HG02642 (cell line): ENCODE results near the gene RSPH6A.
"Not testable (repeated sequence)": the region's sequence is repeated elsewhere in the genome, so short reads cannot be mapped to it uniquely, and the experiment has no call there.

Experiments
- ATAC-seq: cut with Tn5 transposase; IDR thresholded peaks from one replicate; pipeline ENCODE4 v1.9.1; 2021; ENCODE audit warnings: mild to moderate bottlenecking; ENCODE audit not compliant: unreplicated experiment, poor library complexity

RSPH6A gene

DNA sequence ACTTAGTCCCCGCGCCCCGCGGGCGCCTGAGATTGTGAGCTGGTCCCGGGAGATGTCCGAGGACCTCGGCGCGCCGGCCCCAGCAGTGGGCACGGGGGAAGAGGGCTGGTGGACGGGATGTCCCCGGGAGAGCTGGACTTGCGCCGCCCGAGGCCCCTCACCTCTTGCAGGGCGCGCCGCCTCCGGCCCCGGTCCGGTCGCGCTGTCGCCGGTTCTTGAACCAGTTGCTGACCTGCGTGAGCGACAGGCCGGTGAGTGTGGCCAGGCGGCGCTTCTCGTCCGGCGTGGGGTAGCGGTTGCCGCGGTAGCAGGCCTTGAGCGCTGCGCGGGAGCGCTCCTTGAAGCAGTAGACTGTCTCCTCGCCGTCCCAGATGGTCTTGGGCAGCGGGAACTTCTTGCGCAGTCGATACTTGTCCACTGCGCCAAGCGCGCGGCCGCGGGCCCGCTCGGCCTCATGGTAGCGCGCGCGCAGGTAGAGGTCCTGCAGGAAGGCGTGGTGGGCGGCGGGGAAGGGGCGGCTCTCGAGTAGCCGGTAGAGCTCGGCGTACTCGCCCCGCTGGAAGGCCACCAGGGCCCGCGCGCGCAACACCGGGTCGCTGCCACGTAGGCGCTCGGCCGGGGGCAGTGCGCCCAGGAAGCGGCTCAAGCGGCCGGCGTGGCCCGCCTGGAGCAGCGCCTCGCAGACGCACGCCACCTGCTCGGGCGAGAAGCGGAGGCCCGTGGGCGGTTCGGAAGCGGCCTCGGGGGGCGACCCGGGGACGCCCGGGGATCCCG lies 47.0 kb downstream of the RSPH6A start:
- ATAC-seq: no peak

DNA sequence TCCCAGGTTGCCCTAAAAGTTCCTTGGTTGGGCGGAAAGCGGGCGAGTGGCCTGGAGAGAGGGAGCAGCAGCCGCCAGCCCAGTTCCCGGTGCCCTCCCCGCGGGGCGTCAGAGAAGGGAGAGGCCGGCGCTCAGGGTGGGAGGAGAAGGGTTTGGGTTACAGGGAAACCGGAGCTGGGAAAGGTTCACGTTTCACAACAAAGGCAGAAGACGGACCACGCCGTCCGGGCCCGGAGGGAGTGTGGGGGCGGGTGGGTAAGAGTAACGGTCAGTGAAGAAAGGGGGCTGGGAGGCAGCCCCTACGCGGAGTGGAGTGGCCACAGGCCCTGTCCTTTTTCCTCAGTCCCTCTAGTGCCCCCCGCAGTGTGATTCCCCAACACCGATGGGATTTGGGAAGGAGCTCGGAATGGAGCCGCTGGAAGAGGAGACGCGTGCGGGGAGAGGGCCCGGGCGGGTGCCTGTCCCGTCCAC lies 47.7 kb downstream of the RSPH6A start:
- no peak for ATAC-seq

DNA sequence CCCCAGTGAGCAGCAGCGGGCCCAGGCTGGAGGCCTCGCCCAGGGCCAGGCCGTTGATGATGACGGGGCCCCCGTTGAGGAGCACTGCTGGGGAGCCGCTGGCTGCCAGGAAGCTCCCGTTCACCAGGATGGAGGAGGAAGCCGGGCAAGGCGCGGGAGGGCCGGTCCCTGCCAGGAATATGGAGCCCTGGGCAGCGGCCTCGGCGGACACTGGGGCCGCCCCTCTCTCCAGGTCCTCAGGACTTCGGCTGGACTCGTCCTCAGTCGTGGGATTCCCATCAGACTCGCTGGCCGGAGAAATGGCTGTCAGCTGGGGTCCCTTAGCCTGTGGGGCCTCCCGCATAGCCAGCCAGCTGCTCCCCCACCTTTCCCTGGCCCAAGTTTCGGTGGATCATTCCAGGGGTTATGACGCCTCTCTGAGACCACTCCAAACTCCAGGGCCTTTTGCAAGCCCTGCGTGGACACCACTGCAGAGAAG lies 48.2 kb downstream of the RSPH6A start:
- ATAC-seq: no peak

DNA sequence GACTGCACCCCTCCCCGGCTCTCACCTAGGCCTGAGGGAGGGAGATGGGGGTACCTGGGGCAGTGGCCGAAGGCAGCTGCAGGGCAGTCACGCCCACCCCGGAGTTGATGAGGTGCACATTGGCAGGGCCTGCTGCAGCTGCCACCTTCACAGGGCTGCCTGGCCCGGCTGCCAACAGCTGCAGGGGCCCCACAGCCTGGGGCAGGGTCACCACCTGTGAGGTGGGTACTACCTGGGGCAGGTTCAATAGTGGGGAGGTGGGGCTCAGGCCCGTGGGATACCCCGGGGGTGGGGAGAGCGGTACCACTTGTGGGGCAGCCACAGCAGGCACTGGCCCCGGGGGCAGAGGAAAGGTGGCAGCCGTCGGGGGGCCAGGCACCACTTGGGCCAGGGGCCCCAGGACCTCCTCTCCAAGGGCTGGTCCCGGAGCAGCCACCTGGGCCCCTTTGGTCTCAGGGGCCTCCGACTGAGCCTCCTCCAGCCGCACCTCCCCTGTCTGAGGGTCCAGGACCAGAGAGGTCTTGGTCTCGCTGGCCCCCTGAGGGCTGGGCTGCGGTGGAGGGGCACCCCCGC lies 48.7 kb downstream of the RSPH6A start:
- ATAC-seq: no peak

DNA sequence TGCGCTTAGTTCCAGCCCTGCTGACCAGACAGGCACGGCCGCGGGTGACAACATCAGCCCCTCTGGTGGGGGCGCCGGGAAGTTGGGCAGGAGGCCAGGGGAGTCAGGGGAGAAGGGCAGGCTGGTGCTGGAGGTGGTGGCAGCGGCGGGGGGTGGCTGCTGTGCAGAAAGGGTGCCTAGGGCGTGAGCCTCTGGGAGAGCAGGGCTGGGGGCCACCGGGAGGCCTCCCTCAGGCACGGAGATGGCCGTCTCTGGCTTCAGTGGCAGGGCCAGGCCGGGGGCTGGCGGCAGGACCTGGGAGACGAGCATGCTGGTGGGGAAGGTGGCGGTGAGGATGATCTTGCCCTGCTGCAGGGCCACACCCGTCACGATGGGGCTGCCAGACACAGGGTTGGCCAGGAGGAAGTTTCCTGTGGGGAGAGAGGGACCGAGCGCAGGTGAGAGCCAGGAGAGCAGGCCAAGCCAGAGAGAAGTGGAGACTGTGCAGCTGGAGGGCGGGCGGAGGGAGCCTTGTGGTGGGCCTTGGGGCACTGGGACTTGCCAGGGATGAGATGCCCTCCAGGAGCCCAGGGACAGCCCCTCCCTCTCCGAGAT lies 49.3 kb downstream of the RSPH6A start:
- no peak for ATAC-seq

DNA sequence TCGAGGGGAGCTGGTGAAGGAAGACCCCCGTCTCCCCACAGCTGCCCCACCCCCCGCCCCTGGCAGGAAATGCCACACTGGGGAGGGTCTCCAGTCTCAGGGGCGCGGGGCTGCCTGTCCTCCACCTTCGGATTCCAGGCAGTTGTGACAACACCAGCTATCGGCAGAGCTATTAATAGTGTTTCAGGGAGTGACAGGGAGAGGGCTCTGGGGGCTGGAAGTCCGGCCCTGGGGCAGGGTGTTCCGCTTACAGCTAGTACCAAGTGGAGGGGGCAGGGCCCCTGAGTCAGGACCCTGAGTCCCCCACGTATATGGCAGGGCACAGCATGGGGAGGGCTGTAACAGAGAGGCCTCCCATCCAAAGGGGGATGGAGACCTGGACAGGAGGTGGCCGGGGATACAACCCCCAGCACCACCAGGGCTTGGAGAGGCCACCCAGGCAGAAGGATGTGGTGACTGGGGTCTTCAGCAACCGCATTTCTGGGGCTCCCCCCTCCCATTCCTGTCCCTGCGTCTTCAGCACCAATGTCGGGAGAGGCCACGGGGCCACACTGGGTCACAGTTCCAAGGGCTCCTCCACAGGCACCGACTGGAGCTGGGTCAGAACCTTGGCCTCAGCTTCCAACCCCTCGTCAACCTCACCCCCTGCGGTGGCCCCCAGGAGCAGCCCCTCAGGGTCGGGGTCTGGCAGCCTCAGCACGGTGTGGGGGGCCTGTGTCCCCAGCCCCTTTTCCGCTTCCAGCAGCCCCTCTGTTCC lies 50.0 kb downstream of the RSPH6A start:
- ATAC-seq: no peak

DNA sequence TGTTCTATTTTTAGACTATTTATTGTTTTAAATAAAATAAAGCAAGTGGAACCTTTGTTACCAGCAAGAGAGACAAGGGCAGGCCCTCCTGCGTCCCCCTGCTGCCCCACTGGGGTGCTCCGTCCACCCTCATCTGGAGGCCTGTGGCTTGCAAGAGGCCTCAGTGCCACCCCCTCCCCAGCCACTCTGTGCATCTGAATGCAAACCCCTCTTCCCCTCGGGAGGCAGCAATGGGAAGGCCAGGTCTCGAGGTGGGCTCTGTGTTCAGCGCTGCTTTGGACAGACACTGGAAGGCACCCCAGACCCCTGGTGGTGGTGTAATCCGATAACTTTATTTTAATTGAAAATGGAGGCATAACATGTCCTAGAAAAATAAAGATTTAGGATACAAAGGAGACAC lies 50.6 kb downstream of the RSPH6A start:
- no peak for ATAC-seq

DNA sequence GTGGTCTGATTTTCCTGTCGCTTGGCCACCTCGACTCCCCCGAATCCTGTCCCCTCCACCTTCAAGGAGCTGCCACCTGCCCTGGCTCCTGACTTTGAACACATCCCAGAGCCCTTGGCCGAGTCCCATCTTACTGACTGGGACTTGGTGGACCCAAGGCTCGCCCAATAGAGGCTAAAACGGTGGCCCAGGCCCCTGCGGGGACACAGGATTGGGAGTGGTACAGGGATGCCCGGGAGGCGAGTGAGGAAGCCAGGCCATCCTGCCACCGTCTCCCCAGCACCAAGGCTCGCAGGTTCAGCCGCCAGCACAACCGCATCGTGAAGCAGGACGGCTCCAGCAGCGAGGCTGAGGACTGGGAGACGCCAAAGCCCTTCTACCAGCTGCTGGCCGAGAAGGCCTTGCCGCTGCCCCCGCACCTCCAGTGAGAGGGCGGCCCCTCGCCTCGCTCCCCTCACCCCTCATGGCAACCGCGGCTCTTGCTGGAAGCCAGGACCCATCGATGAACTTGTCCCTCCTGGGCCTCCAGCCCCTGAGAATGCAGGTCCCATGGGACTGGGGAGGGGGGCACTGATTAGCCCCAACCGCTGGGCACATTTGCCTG lies 51.3 kb downstream of the RSPH6A start:
- no peak for ATAC-seq

DNA sequence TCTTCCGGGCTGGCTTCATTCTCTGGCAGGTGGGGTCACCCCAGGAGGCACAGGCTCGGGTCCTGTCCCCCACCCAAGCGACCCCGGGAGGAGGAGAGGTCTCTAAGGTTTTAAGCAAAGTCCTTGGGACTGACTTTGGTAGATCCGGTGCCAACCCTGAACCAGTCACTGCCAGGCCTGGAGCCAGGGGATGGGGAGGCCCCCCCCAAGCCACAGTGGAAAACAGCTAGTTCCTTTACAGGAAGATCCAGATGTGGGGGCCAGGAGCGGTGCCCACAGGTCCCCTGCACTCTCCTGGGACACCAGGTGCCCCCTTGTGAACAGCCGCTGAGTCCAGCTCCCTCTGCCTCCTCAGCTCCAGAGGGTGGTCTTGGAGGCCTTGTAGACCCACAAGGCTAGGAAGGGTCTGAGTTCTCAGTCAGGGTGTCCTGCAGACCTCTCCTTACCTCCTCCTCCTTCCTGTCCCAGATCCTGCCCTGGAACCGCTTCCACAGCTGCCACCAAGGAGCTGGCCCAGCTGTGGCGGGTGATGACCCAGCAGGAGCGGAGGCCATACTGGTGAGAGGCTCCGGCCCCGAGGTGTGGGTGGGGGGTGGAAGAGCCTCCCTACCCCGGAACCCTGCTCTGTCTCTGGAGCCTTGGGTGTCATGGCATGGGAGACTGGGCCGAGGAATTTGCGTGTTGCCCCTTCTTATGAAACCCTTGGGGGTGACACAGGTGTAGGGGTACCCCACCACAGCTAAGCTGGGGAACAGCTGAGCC lies 52.1 kb downstream of the RSPH6A start:
- ATAC-seq: no peak

DNA sequence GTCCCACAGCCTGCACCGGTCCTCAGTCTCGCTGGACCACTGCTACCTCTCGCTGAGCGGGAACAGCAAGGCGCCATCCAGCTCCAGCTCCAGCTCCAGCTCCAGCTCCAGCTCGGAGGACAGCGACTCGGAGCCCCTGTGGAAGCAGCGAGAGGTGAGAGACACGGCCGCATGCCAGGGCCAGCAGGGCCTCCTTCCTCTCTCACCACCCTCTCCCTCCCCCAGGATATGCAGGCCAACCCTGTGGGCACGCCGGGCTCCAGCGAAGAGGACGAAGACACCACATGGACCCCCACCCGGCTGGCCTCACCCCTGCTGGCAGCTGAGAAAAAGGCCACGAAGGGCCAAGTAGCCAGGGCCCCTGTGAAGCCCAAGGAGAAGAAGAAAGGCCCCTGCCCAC lies 53.4 kb downstream of the RSPH6A start:
- no peak for ATAC-seq

DNA sequence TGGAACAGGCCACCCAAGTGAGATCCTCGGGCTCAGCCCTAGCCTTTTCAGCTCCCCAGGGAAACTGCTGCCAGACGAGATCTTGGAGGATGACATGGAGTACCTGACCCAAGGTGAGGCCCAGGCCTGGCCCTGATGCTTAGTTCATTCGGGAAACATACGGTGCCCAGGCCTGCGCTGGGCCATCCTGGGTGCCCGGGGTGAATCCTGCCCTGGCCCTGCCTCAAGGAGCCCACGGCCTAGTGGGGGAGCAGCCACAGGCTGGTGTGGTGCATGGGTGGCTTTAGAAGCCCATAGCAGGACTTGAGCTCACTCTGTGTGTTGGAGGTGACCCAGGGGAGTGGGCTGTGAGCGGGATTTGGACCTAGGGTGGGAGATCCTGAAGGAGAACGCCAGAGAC lies 56.2 kb downstream of the RSPH6A start:
- ATAC-seq: no peak

DNA sequence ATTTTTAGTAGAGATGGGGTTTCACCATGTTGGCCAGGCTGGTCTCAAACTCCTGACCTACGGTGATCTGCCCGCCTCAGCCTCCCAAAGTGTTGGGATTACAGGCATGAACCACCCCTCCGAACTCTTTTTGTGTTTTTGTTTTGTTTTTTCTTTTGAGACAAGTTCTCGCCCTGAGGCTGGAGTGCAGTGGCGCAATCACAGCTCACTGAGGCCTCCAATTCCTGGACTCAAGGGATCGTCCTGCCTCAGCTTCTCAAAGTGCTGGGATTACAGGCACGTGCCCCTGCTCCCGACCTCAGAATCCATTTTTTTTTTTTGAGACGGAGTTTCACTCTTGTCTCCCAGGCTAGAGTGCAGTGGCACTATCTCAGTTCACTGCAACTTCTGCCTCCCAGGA lies 57.4 kb downstream of the RSPH6A start:
- no peak for ATAC-seq

DNA sequence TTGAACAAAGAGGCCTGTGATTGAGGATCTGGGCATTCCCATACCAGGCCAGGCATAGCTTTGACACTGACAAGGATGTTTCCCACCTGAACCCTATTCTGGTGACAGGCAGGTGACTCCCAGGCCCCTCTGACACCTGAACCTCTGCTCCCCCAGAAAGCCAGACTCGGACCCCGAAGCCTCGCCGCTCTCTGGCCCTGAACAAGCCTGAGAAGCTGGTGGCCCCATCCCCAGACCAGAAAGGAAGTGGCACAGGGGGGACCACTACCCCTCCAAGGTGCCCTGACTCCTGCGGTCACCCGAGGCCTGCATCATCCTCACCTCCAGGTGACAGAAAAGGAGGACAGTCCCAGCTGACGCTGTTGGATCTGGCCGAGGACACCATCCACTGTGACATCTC lies 60.8 kb downstream of the RSPH6A start:
- no peak for ATAC-seq

DNA sequence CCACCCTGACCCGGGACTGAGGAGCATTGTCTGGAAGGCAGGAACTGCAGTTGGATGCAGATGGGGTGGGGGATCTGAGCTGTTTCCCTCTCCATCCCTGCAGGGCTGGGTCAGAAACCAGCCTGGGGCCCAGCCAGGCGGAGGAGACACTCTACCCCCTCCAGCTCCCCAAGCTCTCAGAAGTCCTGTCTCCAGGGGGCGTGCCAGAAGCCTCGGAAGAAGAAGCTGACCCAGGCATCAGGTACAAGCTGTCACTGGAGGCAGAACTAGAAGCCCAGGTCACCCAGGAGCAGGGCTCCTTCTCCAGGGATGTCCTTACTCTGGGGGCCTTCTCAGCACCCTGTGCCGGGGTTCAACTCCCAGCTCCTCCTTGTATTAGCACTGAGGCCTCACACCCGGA lies 61.6 kb downstream of the RSPH6A start:
- ATAC-seq: no peak

DNA sequence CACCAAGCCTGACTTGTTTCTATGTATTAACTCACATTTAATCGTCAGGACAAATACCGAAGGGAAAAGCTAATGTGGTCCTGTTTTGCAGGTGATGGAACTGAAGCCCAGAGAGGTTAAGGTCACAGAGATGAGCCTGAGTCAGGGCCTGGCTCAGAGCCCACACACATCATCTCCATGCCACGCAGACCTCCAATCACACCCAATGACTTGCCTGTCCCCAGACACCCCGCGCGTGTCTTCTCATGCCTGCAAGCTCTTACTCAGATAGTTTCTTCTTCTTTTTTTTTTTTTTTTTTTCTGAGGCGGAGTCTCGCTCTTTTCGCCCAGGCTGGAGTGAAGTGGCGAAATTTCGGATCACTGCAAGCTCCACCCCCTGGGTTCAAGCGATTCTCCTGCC lies 62.5 kb downstream of the RSPH6A start:
- no peak for ATAC-seq

DNA sequence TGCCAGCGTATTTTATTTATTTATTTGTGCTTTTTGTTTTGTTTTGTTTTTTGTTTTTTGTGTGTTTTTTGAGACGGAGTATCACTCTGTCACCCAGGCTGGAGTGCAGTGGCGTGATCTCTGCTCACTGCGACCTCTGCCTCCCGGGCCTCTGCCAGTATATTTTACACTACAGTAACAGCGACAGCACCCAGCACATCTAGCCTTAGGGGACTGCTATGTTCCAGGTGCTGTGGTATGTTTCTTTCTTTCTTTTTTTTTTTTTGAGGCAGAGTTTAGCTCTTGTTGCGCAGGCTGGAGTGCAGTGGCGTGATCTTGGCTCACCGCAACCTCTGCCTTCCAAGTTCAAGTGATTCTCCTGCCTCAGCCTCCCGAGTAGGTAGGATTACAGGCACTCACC lies 63.6 kb downstream of the RSPH6A start:
- not testable (repeated sequence) for ATAC-seq

DNA sequence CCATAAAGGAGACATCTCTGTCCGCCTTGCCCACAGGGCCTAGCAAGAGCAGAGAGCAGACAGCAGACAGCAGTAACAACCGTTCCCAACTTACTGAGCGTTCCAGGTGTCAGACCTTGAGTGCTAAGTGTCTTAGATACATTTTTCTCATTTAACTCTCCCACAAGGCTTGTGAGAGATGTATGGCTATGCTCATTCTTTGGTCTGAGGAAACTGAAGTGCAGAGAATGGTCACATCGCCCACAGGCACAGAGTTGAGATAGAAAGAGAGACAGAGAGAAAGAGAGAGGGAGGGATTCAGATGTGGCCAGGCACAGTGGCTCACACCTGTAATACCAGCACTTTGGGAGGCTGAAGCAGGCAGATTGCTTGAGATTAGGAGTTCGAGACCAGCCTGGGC lies 67.6 kb downstream of the RSPH6A start:
- ATAC-seq: no peak

DNA sequence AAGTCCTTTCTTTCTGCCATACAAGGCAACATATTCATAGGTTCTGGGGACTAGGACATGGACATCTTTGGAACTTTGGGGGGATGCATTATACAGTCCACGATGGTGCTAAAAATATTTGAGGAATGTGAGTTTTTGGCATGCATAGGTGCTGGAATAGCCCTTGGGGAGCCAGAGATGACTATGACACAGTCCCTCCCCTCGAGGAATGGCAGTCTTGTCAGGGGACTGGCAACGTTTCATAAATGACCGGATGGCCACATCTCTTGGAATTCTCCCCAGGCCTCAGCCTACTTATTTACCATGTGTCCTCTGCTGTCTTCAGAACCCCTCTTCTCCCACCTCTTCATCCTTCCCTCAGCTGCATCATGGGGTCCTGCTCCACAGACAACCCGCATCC lies 68.2 kb downstream of the RSPH6A start:
- ATAC-seq: no peak
